ENCODE results near the gene TMOD2. TPM values are rescaled to one million over a fixed set of nuclear protein-coding genes. Genes with fewer than 3 reads are reported as not detected.

TMOD2 gene
- total RNA-seq, 2 experiments from 2014 or later: 6.9 to 12.7 TPM

Other genes starting within 250 kb of the TMOD2 start
- 10 to 100 TPM in 1 of 2 experiments, 1 to 10 TPM in 1; 7.3 to 10.4 TPM for gene DMXL2, start 128.8 kb upstream of the TMOD2 start, total RNA-seq
- not detected for gene SCG3, start 70.1 kb upstream of the TMOD2 start, total RNA-seq
- 10 to 100 TPM; 16.0 to 21.7 TPM for gene LYSMD2, start 13.9 kb upstream of the TMOD2 start, total RNA-seq
- 10 to 100 TPM; 59.2 to 61.3 TPM for gene TMOD3, start 78.1 kb downstream of the TMOD2 start, total RNA-seq
- gene LEO1, start 220.2 kb downstream of the TMOD2 start, total RNA-seq: 10 to 100 TPM; 33.4 to 34.9 TPM